Kidney tubule cell (primary cell): Measurements from ENCODE around the gene GDF10.

ENCODE experiments used
- DNase-seq: peaks from one replicate; pipeline ENCODE4 v3.0.0-alpha.2; 2018; ENCODE audit warnings: low spot score

Gene GDF10

GRCh38 chr10:47334466-47335295 lies 34.7 kb downstream of the GDF10 start:
- no peak for DNase-seq

GRCh38 chr10:47335906-47336305 lies 35.9 kb downstream of the GDF10 start:
- no peak for DNase-seq

- DNase-seq: no peak
Measured at GRCh38 chr10:47336387-47337134, 36.6 kb downstream of the GDF10 start.

- DNase-seq: no peak
Measured at GRCh38 chr10:47337310-47337709, 37.3 kb downstream of the GDF10 start.

- no peak for DNase-seq
Measured at GRCh38 chr10:47339186-47339735, 39.3 kb downstream of the GDF10 start.

- DNase-seq: no peak
Measured at GRCh38 chr10:47339759-47340607, 40.0 kb downstream of the GDF10 start.

GRCh38 chr10:47340608-47341170 lies 40.7 kb downstream of the GDF10 start:
- peak; percentile 68 for DNase-seq

- no peak for DNase-seq
Measured at GRCh38 chr10:47344996-47345870, 45.2 kb downstream of the GDF10 start.

GRCh38 chr10:47346581-47347302 lies 46.7 kb downstream of the GDF10 start:
- DNase-seq: no peak

GRCh38 chr10:47347303-47347675 lies 47.3 kb downstream of the GDF10 start:
- DNase-seq: no peak

GRCh38 chr10:47348138-47348651 lies 48.2 kb downstream of the GDF10 start, which contains the start of gene RBP3:
TSS of gene RBP3 (plus strand) at chr10:47348363. CDS start at chr10:47348485, 122 bp downstream.
- no peak for DNase-seq

GRCh38 chr10:47348661-47349470 lies 48.9 kb downstream of the GDF10 start:
- DNase-seq: no peak

- no peak for DNase-seq
Measured at GRCh38 chr10:47349516-47349915, 49.5 kb downstream of the GDF10 start.

- no peak for DNase-seq
Measured at GRCh38 chr10:47349941-47350371, 50.0 kb downstream of the GDF10 start.

GRCh38 chr10:47350671-47351640 lies 51.0 kb downstream of the GDF10 start:
- DNase-seq: no peak

GRCh38 chr10:47351899-47352815 lies 52.2 kb downstream of the GDF10 start:
- no peak for DNase-seq
